ENCODE measurements around the gene HDAC7. TPM values are rescaled to one million over a fixed set of nuclear protein-coding genes. Genes with fewer than 3 reads are reported as not detected.

Gene HDAC7
- total RNA-seq, 1 experiment from 2014 or later = 44.2 TPM

- POLR2A ChIA-PET (ENCODE audit: unreplicated experiment) = interaction anchor here (0.6 to 0.7 kb wide), 2 partner anchors 8 to 23 kb away, joined by 3 read pairs; no protein-coding TSS in a partner anchor
- no peak for TF ChIP-seq EZH2 (IDR thresholded peaks at IDR 0.05; ENCODE audit: low read length, unreplicated experiment)
- TF ChIP-seq, protein P1, sequence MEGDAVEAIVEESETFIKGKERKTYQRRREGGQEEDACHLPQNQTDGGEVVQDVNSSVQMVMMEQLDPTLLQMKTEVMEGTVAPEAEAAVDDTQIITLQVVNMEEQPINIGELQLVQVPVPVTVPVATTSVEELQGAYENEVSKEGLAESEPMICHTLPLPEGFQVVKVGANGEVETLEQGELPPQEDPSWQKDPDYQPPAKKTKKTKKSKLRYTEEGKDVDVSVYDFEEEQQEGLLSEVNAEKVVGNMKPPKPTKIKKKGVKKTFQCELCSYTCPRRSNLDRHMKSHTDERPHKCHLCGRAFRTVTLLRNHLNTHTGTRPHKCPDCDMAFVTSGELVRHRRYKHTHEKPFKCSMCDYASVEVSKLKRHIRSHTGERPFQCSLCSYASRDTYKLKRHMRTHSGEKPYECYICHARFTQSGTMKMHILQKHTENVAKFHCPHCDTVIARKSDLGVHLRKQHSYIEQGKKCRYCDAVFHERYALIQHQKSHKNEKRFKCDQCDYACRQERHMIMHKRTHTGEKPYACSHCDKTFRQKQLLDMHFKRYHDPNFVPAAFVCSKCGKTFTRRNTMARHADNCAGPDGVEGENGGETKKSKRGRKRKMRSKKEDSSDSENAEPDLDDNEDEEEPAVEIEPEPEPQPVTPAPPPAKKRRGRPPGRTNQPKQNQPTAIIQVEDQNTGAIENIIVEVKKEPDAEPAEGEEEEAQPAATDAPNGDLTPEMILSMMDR (conservative IDR thresholded peaks at IDR 0.05; ENCODE audit: low read depth, low read length) = no peak
- no peak for TF ChIP-seq EZH2phosphoT487 (IDR thresholded peaks at IDR 0.05; ENCODE audit: borderline replicate concordance, low read length)
- Histone ChIP-seq H3K27ac (ENCODE audit: low read length) (peak overlapping the region; percentile 72), H3K36me3 (ENCODE audit: low read depth, low read length) (peaks cover 16% of the 10 kb centered on the region), H3K4me2 (ENCODE audit: low read length) (peak overlapping the region; percentile 84), H3K4me1 (ENCODE audit: insufficient read depth, low read length) (peaks cover 49% of the 10 kb centered on the region), H4K20me1 (ENCODE audit: low read length) (peaks cover 41% of the 10 kb centered on the region; the same call in 1 of the 2 replicates), H3K27me3 (ENCODE audit: low read length) (no peaks in the 10 kb centered on the region), H3F3A (ENCODE audit: low read length, unreplicated experiment) (no peaks in the 10 kb centered on the region), H3K9me3 (ENCODE audit: low read length) (no peaks in the 10 kb centered on the region), H3K79me2 (ENCODE audit: low read length) (peaks cover 100% of the 10 kb centered on the region), H3K9me2 (replicated peaks; ENCODE audit: low read length) (no peaks in the 10 kb centered on the region), H3K4me3 (ENCODE audit: low read length) (peak overlapping the region; percentile 65), H2AFZ (ENCODE audit: low read length) (peak overlapping the region; percentile 56), H3K9ac (ENCODE audit: low read length) (peak overlapping the region; percentile 33)
- CTCF ChIA-PET = interaction anchor here (0.6 to 2.4 kb wide), 2 partner anchors 25 to 1242 kb away, joined by 5 to 10 read pairs; no protein-coding TSS in a partner anchor
- DNase-seq = peak; percentile 72
- intact Hi-C loops (cut with micrococcal nuclease) = no loop called here
- ATAC-seq = peak; percentile 81
- BruUV-seq (replicated peaks) = no TSS peak
These were observed 6.7 kb downstream of the HDAC7 start for GRCh38 chr12:47812797-47813510.

GRCh38 chr12:47811581-47812484, 7.9 kb downstream of the HDAC7 start:
- ChIA-PET CTCF (interaction anchor here (2.4 kb wide), 1 partner anchor 26 kb away, joined by 10 read pairs; no protein-coding TSS in a partner anchor), POLR2A (ENCODE audit: unreplicated experiment) (interaction anchor here (0.7 kb wide), 1 partner anchor 9 kb away, joined by 3 read pairs; no protein-coding TSS in a partner anchor)
- H3K4me1 ChIP-seq (ENCODE audit: insufficient read depth, low read length) = peaks cover 38% of the 10 kb centered on the region
- TF ChIP-seq, protein P1 (conservative IDR thresholded peaks at IDR 0.05; ENCODE audit: low read depth, low read length) = no peak
- no peak for TF ChIP-seq EZH2 (IDR thresholded peaks at IDR 0.05; ENCODE audit: low read length, unreplicated experiment)
- TF ChIP-seq EZH2phosphoT487 (IDR thresholded peaks at IDR 0.05; ENCODE audit: borderline replicate concordance, low read length) = no peak
- H2AFZ ChIP-seq (ENCODE audit: low read length) = no peak overlapping the region
- H3K9me3 ChIP-seq (ENCODE audit: low read length) = no peaks in the 10 kb centered on the region
- H3K79me2 ChIP-seq (ENCODE audit: low read length) = peaks cover 100% of the 10 kb centered on the region
- no peak overlapping the region for H3K9ac ChIP-seq (ENCODE audit: low read length)
- no peak for DNase-seq
- H3F3A ChIP-seq (ENCODE audit: low read length, unreplicated experiment) = no peaks in the 10 kb centered on the region
- ATAC-seq = no peak
- BruUV-seq (replicated peaks) = no TSS peak
- peaks cover 31% of the 10 kb centered on the region; the same call in 1 of the 2 replicates for H4K20me1 ChIP-seq (ENCODE audit: low read length)
- H3K36me3 ChIP-seq (ENCODE audit: low read depth, low read length) = peaks cover 16% of the 10 kb centered on the region
- H3K4me3 ChIP-seq (ENCODE audit: low read length) = no peak overlapping the region
- H3K27me3 ChIP-seq (ENCODE audit: low read length) = no peaks in the 10 kb centered on the region
- no peak overlapping the region for H3K27ac ChIP-seq (ENCODE audit: low read length)
- intact Hi-C loops (cut with micrococcal nuclease) = no loop called here
- no peaks in the 10 kb centered on the region for H3K9me2 ChIP-seq (replicated peaks; ENCODE audit: low read length)
- peak overlapping the region; percentile 84; the same call in 1 of the 2 replicates for H3K4me2 ChIP-seq (ENCODE audit: low read length)

Measured in PC-3 (cell line).